Upper lobe of right lung (tissue), 1 donor: ENCODE measurements around the gene GCLC. TPM values are rescaled to one million over a fixed set of nuclear protein-coding genes. Genes with fewer than 3 reads are reported as not detected.

ENCODE experiments used
- ATAC-seq: fragments of 200-7000 bp; cut with Tn5 transposase; one replicate; pipeline ENCODE4 v1.9.1; 2020; ENCODE audit warnings: mild to moderate bottlenecking, moderate library complexity
- DNase-seq: peaks from one replicate; pipeline ENCODE4 v3.0.0-alpha.2; 2020
- H3K27ac ChIP-seq: fragments of 200-600 bp; one replicate; pipeline ENCODE4 v1.8.0; 2022
- H3K27me3 ChIP-seq: fragments of 200-600 bp; one replicate; pipeline ENCODE4 v1.8.0; 2022; ENCODE audit warnings: mild to moderate bottlenecking
- H3K36me3 ChIP-seq: fragments of 200-600 bp; one replicate; pipeline ENCODE4 v1.8.0; 2022
- H3K4me1 ChIP-seq: fragments of 200-600 bp; one replicate; pipeline ENCODE4 v1.8.0; 2022
- H3K4me3 ChIP-seq: fragments of 200-600 bp; one replicate; pipeline ENCODE4 v1.8.0; 2022; ENCODE audit warnings: mild to moderate bottlenecking
- H3K9me3 ChIP-seq: fragments of 200-600 bp; one replicate; pipeline ENCODE4 v1.8.0; 2022
- intact Hi-C: fragments of 100-400 bp; cut with DNase I; formaldehyde crosslinking; loops from one replicate; pipeline ENCODE4 v1.11.0; 2022
- total RNA-seq: library from RNA; stranded (reverse); fragmentation: NEBNext Ultra II Directional; extraction: Animal tissue kit (Norgen Biotek cat#: 25700); gene quantifications from one replicate; pipeline ENCODE4 v1.2.1, GENCODE V29; 2021
- TF ChIP-seq, protein P1 (sequence below): fragments of 200-600 bp; IDR thresholded peaks from one replicate; pipeline ENCODE4 v1.8.0; 2022; ENCODE audit warnings: antibody characterized with exemption
- donor health status: DM: no; HTN: yes; CAD: no; lungs with severe emphysema.

Gene GCLC
- total RNA-seq, 1 donor from 2014 or later = 40.0 TPM

DNA sequence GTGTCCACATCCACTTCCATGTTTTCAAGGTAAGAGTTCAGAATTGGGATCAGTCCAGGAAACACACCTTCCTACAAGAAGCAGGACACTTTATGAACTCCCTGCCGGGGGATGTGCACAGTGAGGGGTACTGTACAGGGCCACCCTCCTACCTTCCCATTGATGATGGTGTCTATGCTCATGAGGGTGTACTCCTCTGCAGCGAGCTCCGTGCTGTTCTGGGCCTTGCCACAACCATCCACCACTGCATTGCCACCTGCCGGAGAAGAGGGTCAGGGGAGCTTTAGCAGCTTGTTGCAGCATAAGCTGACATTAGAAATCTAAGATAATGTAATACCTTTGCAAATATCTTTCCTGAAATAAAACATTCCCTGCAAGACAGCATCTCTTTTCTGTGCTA is 44.8 kb downstream of the GCLC start:
- TF ChIP-seq, protein P1, sequence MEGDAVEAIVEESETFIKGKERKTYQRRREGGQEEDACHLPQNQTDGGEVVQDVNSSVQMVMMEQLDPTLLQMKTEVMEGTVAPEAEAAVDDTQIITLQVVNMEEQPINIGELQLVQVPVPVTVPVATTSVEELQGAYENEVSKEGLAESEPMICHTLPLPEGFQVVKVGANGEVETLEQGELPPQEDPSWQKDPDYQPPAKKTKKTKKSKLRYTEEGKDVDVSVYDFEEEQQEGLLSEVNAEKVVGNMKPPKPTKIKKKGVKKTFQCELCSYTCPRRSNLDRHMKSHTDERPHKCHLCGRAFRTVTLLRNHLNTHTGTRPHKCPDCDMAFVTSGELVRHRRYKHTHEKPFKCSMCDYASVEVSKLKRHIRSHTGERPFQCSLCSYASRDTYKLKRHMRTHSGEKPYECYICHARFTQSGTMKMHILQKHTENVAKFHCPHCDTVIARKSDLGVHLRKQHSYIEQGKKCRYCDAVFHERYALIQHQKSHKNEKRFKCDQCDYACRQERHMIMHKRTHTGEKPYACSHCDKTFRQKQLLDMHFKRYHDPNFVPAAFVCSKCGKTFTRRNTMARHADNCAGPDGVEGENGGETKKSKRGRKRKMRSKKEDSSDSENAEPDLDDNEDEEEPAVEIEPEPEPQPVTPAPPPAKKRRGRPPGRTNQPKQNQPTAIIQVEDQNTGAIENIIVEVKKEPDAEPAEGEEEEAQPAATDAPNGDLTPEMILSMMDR = no peak
- no peak overlapping the region for H3K4me3 ChIP-seq
- H3K27me3 ChIP-seq = no peaks in the 10 kb centered on the region
- H3K4me1 ChIP-seq = no peaks in the 10 kb centered on the region
- no peak overlapping the region for H3K27ac ChIP-seq
- ATAC-seq (peak; percentile 16), DNase-seq (no peak)
- peaks cover 48% of the 10 kb centered on the region for H3K36me3 ChIP-seq
- H3K9me3 ChIP-seq = no peaks in the 10 kb centered on the region
- intact Hi-C loops = no loop called here

DNA sequence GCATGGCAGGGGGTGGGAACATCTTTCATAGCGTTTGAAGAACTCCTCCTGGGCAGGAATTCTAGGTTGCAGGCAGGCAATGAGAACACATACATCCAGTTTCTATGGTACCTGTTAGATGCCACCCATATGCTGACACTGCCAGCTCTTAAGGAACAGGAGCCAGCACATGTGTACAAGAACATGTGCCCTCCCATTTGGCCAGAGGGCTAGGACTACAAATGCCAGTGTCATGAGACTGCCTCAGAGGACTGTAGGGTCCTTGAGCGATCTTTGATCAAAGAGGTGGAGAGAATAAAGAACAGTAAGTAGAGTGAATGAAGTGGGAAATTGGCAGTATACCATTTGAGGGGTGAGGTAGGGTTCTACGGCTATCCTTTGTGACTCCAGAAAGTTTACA is 45.8 kb downstream of the GCLC start:
- Histone ChIP-seq H3K4me1 (no peaks in the 10 kb centered on the region), H3K9me3 (no peaks in the 10 kb centered on the region), H3K27ac (no peak overlapping the region), H3K36me3 (peaks cover 38% of the 10 kb centered on the region), H3K27me3 (peaks cover 5% of the 10 kb centered on the region), H3K4me3 (no peak overlapping the region)
- TF ChIP-seq, protein P1 = no peak
- DNase-seq = no peak
- ATAC-seq = peak; percentile 47
- intact Hi-C loops = loop anchor here (10.0 kb wide), 1 partner anchor 226 kb away; no protein-coding TSS in a partner anchor

DNA sequence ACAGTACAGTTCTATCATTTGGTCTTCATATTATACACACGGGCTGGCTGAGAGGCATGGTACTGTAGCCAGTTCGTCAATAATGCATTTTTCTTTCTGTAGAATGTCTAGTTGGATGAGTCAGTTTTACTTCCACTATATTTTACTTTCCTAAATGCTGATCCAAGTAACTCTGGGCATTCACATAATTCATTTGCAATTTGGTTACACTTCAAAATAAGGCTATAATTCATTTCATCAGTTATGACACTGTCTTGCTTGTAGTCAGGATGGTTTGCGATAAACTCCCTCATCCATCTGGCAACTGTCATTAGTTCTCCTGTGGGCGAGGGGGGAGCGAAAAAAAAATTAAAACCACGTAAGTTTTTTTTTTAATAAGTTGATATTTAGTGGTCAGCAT is 46.3 kb downstream of the GCLC start:
- Histone ChIP-seq H3K27me3 (peaks cover 9% of the 10 kb centered on the region), H3K4me3 (no peak overlapping the region), H3K4me1 (no peaks in the 10 kb centered on the region), H3K27ac (no peak overlapping the region), H3K36me3 (peaks cover 34% of the 10 kb centered on the region), H3K9me3 (no peaks in the 10 kb centered on the region)
- intact Hi-C loops = loop anchor here (10.0 kb wide), 1 partner anchor 226 kb away; no protein-coding TSS in a partner anchor
- TF ChIP-seq, protein P1 = no peak
- ATAC-seq = no peak
- no peak for DNase-seq

DNA sequence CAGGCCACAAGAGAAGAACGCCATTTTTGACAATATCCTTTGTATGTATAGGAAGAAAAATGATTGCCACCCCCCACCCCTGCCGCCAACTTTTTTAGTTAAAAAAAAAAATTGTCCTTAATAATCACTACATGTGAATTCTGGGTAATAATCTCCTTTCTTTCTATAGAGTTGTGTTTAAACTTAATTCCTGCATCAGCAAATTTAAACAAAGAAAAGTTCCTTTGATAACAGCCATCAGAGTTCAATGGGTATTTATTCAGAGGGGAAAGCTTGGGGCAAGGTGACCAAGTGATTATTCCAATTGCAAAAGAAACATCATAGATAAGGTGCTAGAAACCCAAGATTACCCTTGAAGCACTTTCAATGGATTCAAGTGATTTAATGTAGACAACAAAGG is 47.0 kb downstream of the GCLC start:
- Histone ChIP-seq H3K4me3 (no peak overlapping the region), H3K27ac (no peak overlapping the region), H3K27me3 (peaks cover 9% of the 10 kb centered on the region), H3K36me3 (peaks cover 26% of the 10 kb centered on the region), H3K9me3 (no peaks in the 10 kb centered on the region), H3K4me1 (no peaks in the 10 kb centered on the region)
- DNase-seq (no peak), ATAC-seq (no peak)
- intact Hi-C loops = loop anchor here (10.0 kb wide), 1 partner anchor 227 kb away; no protein-coding TSS in a partner anchor
- TF ChIP-seq, protein P1 = no peak

DNA sequence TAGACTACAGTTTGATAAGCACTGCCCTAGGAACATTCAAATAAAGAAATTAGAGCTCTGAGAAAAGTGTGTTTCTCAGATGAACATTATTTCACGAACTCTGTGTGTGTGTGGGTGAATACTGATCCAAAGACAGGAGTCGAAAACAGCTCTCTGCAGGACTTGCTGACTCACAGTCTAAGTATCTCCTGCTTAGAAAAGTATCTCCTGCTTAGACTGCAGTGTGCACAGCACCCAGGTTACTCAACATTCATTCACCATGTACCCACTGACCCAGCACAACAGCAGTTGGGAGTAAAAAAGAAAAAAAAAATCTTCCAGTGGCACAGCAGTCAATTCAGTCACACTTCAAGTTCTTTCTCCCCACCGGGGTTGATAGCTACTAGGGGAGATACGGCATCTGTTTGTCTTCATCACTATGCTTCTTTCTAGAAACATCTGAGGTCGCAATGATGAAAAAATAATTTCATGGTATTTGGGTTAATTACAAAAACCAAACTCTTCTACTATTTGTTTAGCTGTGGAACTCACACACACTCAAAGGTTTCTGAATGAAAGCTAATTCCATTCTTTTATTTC is 48.0 kb downstream of the GCLC start:
- H3K27ac ChIP-seq = no peak overlapping the region
- peak; percentile 74 for ATAC-seq

More for the DNA sequence above, 48.0 kb downstream of the GCLC start:
- H3K36me3 ChIP-seq = peaks cover 23% of the 10 kb centered on the region
- intact Hi-C loops = loop anchor here (10.0 kb wide), 1 partner anchor 228 kb away; no protein-coding TSS in a partner anchor
- H3K4me3 ChIP-seq = no peak overlapping the region
- no peaks in the 10 kb centered on the region for H3K4me1 ChIP-seq
- H3K27me3 ChIP-seq = peaks cover 9% of the 10 kb centered on the region
- no peaks in the 10 kb centered on the region for H3K9me3 ChIP-seq
- TF ChIP-seq, protein P1 = no peak
- DNase-seq = no peak
